Osteoblast (primary cell): ENCODE results near the gene XRCC5. TPM values are rescaled to one million over a fixed set of nuclear protein-coding genes. Genes with fewer than 3 reads are reported as not detected.

ENCODE experiments used
- DNase-seq: peaks from one replicate; pipeline ENCODE4 v3.0.0; 2011; ENCODE audit warnings: low spot score, mixed read lengths; ENCODE audit not compliant: insufficient read length; ENCODE audit errors: missing footprints
- H2AFZ ChIP-seq: 2 replicates; pipeline ENCODE4 v1.6.0; 2011; ENCODE audit warnings: mild to moderate bottlenecking, low read length
- H3K27ac ChIP-seq: 2 replicates; pipeline ENCODE4 v1.5.1; 2011; ENCODE audit warnings: mild to moderate bottlenecking, low read depth, low read length, moderate library complexity
- H3K27me3 ChIP-seq: 2 replicates; pipeline ENCODE4 v1.6.0; 2012; ENCODE audit warnings: mild to moderate bottlenecking, control low read depth, inconsistent platforms, low read length, moderate library complexity; ENCODE audit not compliant: insufficient read depth
- H3K36me3 ChIP-seq: 2 replicates; pipeline ENCODE4 v1.5.1; 2011; ENCODE audit warnings: mild to moderate bottlenecking, low read length, control low read depth, moderate library complexity; ENCODE audit not compliant: insufficient read depth
- H3K4me1 ChIP-seq: 2 replicates; pipeline ENCODE4 v1.5.1; 2011; ENCODE audit warnings: mild to moderate bottlenecking, low read length, control low read depth, moderate library complexity; ENCODE audit not compliant: insufficient read depth
- H3K4me2 ChIP-seq: 2 replicates; pipeline ENCODE4 v1.6.0; 2011; ENCODE audit warnings: mild to moderate bottlenecking, low read length; ENCODE audit not compliant: insufficient read depth
- H3K4me3 ChIP-seq: fragments of 200-600 bp; sonication (generic); 3 replicates; pipeline ENCODE4 v1.5.1; 2012; ENCODE audit warnings: mild to moderate bottlenecking, low read length, inconsistent platforms; ENCODE audit not compliant: insufficient read depth
- H3K79me2 ChIP-seq: 2 replicates; pipeline ENCODE4 v1.6.0; 2012; ENCODE audit warnings: mild to moderate bottlenecking, low read length, control low read depth, inconsistent platforms; ENCODE audit not compliant: insufficient read depth
- H3K9me3 ChIP-seq: 2 replicates; pipeline ENCODE4 v1.5.1; 2011; ENCODE audit warnings: low read depth, low read length, control low read depth
- H4K20me1 ChIP-seq: 2 replicates; pipeline ENCODE4 v1.6.0; 2012; ENCODE audit warnings: mild to moderate bottlenecking, low read length, control low read depth; ENCODE audit not compliant: insufficient read depth
- total RNA-seq: library from RNA; depleted of rRNA; stranded (reverse); fragments of >200 nt; gene quantifications from 2 replicates; pipeline ENCODE4 v1.2.3, GENCODE V29; 2012
- TF ChIP-seq, protein P1 (sequence below): IDR thresholded peaks from 2 replicates; pipeline ENCODE4 v1.5.1; 2011; ENCODE audit warnings: mild to moderate bottlenecking, low read depth, low read length, moderate library complexity; ENCODE audit errors: extremely low read depth

The XRCC5 gene
- total RNA-seq, 1 donor = 203 TPM

DNA sequence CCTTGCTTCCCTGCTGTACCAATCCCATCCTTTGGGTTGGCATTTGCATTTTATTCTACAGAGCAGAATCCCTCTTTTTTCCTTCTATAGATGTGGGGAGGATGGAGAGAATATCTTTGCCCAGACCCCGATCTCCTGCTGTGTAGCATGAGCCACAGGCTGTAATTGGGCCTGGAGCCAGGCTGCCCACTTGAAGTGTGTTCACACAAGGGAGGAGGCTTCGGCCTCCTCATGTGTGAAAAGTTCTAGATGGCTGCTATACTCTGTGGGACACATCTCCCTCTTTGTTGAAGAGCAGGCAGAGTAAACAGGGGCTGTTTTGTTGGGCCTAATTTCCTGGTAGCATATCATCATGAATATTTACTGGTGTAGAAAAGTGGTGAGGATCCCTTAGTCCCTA is 126.3 kb downstream of the XRCC5 start:
- H2AFZ ChIP-seq = no peak overlapping the region
- no peaks in the 10 kb centered on the region for H3K4me1 ChIP-seq
- TF ChIP-seq, protein P1, sequence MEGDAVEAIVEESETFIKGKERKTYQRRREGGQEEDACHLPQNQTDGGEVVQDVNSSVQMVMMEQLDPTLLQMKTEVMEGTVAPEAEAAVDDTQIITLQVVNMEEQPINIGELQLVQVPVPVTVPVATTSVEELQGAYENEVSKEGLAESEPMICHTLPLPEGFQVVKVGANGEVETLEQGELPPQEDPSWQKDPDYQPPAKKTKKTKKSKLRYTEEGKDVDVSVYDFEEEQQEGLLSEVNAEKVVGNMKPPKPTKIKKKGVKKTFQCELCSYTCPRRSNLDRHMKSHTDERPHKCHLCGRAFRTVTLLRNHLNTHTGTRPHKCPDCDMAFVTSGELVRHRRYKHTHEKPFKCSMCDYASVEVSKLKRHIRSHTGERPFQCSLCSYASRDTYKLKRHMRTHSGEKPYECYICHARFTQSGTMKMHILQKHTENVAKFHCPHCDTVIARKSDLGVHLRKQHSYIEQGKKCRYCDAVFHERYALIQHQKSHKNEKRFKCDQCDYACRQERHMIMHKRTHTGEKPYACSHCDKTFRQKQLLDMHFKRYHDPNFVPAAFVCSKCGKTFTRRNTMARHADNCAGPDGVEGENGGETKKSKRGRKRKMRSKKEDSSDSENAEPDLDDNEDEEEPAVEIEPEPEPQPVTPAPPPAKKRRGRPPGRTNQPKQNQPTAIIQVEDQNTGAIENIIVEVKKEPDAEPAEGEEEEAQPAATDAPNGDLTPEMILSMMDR = no peak
- no peaks in the 10 kb centered on the region for H3K79me2 ChIP-seq
- no peak overlapping the region for H3K27ac ChIP-seq
- no peak overlapping the region for H3K4me3 ChIP-seq
- DNase-seq = no peak
- no peaks in the 10 kb centered on the region for H3K27me3 ChIP-seq
- H4K20me1 ChIP-seq = no peaks in the 10 kb centered on the region
- H3K36me3 ChIP-seq = no peaks in the 10 kb centered on the region
- peaks cover 3% of the 10 kb centered on the region for H3K9me3 ChIP-seq
- H3K4me2 ChIP-seq = no peak overlapping the region

DNA sequence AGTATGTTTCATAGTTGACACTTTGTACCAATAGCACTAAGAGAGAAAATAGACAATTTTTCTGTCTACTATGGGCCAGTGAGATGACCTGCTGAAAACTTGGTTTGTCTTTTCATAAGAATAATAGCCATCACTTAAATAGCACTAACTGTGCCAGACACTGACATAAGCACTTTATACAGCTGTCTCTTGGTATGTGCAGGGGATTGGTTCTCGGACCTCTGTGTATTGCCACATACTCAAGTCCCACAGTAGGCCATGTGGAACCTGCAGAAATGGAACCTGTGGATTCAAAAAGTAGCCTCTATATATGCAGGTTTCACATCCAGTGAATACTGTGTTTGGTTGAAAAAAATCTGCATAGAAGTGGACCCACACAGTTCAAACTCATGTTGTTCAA is 126.7 kb downstream of the XRCC5 start:
- Histone ChIP-seq H3K36me3 (no peaks in the 10 kb centered on the region), H3K27ac (no peak overlapping the region)

DNA sequence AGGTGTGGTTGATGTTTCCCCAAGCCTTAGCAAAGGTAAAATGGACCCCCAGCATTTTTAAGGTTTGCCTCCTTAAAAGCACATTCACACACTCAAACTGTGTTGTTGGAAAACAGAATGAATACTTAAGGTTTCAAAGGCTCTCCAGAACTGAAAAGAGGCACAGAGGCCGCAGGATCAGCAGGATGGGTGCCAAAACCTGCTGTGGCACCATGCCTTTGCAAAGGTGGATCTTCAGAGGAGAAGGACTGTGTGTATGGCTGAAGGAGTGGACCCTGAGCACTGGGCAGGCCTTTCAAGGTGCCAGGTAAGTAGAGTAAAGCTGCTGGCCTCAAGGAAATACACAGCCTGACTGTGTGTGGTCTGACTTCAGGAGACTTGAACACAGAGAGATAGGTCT is 127.3 kb downstream of the XRCC5 start:
- Histone ChIP-seq H3K79me2 (no peaks in the 10 kb centered on the region), H3K4me3 (no peak overlapping the region), H3K36me3 (no peaks in the 10 kb centered on the region), H3K4me2 (no peak overlapping the region), H3K4me1 (no peaks in the 10 kb centered on the region), H3K9me3 (peaks cover 3% of the 10 kb centered on the region), H2AFZ (no peak overlapping the region), H3K27ac (no peak overlapping the region), H4K20me1 (no peaks in the 10 kb centered on the region), H3K27me3 (no peaks in the 10 kb centered on the region)
- DNase-seq = no peak
- TF ChIP-seq, protein P1 = no peak

More for the DNA sequence above, 126.7 kb downstream of the XRCC5 start:
- Histone ChIP-seq H2AFZ (no peak overlapping the region), H3K9me3 (peaks cover 3% of the 10 kb centered on the region), H4K20me1 (no peaks in the 10 kb centered on the region), H3K79me2 (no peaks in the 10 kb centered on the region), H3K27me3 (no peaks in the 10 kb centered on the region), H3K4me1 (no peaks in the 10 kb centered on the region), H3K4me2 (no peak overlapping the region), H3K4me3 (no peak overlapping the region)
- TF ChIP-seq, protein P1 = no peak
- no peak for DNase-seq

DNA sequence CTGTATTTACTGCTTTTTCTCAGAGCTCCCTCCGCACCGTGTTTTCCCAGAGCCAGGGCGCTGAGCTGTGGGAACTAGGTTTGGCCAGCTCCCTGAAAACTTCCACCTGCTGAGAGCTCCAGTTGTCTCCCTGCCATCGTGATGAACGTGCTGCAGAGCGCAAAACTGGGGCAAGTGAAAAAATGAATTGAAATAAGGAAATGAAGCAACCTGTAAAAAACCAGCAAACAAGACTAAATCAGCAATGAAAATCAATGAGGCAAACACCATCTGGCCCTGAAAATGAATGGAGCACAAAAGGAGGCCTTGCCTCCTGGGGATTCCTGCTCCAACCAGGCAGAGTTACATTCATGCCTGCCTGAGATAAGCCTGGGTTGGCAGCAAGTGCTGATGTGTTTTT is 133.2 kb downstream of the XRCC5 start:
- Histone ChIP-seq H3K27me3 (no peaks in the 10 kb centered on the region), H3K79me2 (no peaks in the 10 kb centered on the region), H3K4me1 (no peaks in the 10 kb centered on the region), H3K4me3 (no peak overlapping the region), H3K36me3 (no peaks in the 10 kb centered on the region), H3K27ac (no peak overlapping the region), H4K20me1 (no peaks in the 10 kb centered on the region), H3K4me2 (no peak overlapping the region), H3K9me3 (no peaks in the 10 kb centered on the region), H2AFZ (no peak overlapping the region)
- TF ChIP-seq, protein P1 = no peak
- DNase-seq = no peak
